ENCODE data around the gene TCP11L1. TPM values are rescaled to one million over a fixed set of nuclear protein-coding genes. Genes with fewer than 3 reads are reported as not detected.
A peak's percentile ranks its signal among the peaks of the same experiment; 100 is the strongest.

Gene TCP11L1
- total and polyA plus RNA-seq, 9 of the 15 experiments (the other 6 are each of a cell fraction or from before 2014, with no cell fraction given), result 1.6 to 15.3 (median 5.4) TPM

DNA sequence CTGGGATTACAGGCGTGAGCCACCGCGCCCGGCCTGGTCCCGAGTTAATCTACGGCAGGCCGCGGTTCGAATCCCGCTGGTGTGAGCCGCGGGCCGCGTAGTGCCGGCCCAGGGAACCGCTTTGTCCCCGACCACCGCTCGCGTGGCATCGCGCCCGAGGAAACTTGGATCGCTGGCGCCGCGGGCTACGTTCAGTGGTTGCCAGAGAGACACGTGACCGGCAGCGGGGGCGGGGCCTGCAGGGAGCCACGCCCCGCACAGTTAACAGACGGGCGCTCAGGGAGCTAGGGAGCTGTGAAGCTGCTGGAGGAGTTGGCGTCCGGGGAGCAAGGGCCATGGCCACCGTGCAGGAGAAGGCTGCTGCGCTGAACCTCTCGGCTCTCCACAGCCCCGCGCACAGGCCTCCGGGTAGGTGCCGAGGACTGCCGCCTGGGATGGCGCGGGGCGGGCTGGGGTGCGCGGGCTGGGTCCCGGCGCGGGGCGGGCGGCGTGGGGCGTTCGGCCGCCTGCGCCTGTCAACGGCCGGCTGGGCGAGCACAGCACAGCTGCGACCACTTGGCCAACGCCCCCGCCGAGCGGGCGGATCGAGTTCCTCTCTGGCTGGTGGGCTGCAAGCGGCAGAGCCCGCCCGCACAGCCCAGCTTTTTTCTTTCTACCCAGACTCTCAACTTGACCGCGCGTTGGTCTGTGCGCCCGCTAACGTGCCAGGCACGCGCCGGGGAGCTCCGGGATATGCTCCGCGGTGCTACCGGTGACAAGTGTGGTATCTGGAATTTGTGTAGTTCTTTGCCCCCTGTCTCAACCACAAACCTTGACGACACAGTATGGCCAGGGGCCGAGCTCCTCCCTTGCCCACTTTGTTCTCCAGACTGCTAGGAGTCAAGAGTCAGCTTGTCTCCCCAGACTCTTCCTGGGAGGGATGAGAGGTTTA lies 23.5 kb upstream of the TCP11L1 start, which contains the start of gene DEPDC7 (continued):
- TF ChIP-seq PYGO2 (tag; IDR thresholded peaks at IDR 0.05), result no peak
- TF ChIP-seq, protein P1, sequence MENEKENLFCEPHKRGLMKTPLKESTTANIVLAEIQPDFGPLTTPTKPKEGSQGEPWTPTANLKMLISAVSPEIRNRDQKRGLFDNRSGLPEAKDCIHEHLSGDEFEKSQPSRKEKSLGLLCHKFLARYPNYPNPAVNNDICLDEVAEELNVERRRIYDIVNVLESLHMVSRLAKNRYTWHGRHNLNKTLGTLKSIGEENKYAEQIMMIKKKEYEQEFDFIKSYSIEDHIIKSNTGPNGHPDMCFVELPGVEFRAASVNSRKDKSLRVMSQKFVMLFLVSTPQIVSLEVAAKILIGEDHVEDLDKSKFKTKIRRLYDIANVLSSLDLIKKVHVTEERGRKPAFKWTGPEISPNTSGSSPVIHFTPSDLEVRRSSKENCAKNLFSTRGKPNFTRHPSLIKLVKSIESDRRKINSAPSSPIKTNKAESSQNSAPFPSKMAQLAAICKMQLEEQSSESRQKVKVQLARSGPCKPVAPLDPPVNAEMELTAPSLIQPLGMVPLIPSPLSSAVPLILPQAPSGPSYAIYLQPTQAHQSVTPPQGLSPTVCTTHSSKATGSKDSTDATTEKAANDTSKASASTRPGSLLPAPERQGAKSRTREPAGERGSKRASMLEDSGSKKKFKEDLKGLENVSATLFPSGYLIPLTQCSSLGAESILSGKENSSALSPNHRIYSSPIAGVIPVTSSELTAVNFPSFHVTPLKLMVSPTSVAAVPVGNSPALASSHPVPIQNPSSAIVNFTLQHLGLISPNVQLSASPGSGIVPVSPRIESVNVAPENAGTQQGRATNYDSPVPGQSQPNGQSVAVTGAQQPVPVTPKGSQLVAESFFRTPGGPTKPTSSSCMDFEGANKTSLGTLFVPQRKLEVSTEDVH (IDR thresholded peaks at IDR 0.05; ENCODE audit: low read depth, partially characterized antibody), result no peak
- no peak for TF ChIP-seq IFI16 (CRISPR knock-in tag; IDR thresholded peaks at IDR 0.05)
- no peak for TF ChIP-seq MCM5 (IDR thresholded peaks at IDR 0.05; ENCODE audit: low read depth)
- TF ChIP-seq MYBL2 (IDR thresholded peaks at IDR 0.05; ENCODE audit: low read depth), result no peak
- no peak for TF ChIP-seq MYBL2 (CRISPR knock-in tag; IDR thresholded peaks at IDR 0.05; ENCODE audit: borderline replicate concordance)
- TF ChIP-seq, protein P2, sequence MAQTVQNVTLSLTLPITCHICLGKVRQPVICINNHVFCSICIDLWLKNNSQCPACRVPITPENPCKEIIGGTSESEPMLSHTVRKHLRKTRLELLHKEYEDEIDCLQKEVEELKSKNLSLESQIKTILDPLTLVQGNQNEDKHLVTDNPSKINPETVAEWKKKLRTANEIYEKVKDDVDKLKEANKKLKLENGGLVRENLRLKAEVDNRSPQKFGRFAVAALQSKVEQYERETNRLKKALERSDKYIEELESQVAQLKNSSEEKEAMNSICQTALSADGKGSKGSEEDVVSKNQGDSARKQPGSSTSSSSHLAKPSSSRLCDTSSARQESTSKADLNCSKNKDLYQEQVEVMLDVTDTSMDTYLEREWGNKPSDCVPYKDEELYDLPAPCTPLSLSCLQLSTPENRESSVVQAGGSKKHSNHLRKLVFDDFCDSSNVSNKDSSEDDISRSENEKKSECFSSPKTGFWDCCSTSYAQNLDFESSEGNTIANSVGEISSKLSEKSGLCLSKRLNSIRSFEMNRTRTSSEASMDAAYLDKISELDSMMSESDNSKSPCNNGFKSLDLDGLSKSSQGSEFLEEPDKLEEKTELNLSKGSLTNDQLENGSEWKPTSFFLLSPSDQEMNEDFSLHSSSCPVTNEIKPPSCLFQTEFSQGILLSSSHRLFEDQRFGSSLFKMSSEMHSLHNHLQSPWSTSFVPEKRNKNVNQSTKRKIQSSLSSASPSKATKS (CRISPR knock-in tag; IDR thresholded peaks at IDR 0.05), result no peak
- TF ChIP-seq MAFG (tag; conservative IDR thresholded peaks at IDR 0.05), result no peak
- no peak for TF ChIP-seq MIER1 (IDR thresholded peaks at IDR 0.05; ENCODE audit: low read depth)
- TF ChIP-seq ETV1 (tag; conservative IDR thresholded peaks at IDR 0.05; ENCODE audit: low read depth), result no peak
- no peak for TF ChIP-seq ZNF778 (CRISPR knock-in tag; IDR thresholded peaks at IDR 0.05)
- TF ChIP-seq, protein P3, sequence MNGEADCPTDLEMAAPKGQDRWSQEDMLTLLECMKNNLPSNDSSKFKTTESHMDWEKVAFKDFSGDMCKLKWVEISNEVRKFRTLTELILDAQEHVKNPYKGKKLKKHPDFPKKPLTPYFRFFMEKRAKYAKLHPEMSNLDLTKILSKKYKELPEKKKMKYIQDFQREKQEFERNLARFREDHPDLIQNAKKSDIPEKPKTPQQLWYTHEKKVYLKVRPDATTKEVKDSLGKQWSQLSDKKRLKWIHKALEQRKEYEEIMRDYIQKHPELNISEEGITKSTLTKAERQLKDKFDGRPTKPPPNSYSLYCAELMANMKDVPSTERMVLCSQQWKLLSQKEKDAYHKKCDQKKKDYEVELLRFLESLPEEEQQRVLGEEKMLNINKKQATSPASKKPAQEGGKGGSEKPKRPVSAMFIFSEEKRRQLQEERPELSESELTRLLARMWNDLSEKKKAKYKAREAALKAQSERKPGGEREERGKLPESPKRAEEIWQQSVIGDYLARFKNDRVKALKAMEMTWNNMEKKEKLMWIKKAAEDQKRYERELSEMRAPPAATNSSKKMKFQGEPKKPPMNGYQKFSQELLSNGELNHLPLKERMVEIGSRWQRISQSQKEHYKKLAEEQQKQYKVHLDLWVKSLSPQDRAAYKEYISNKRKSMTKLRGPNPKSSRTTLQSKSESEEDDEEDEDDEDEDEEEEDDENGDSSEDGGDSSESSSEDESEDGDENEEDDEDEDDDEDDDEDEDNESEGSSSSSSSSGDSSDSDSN (IDR thresholded peaks at IDR 0.05; ENCODE audit: borderline replicate concordance in 1 of 2, low read depth in 2 of 2, low read length in 2 of 2), result no peak; a peak in 2 of 4 replicates
- TF ChIP-seq EP300 (IDR thresholded peaks at IDR 0.05; ENCODE audit: low read length), result no peak
- TF ChIP-seq YBX1 (IDR thresholded peaks at IDR 0.05), result no peak
- 0 out of 2 replicates have a peak, but pooled peaks have one; percentile 36 for TF ChIP-seq ZNF143 (CRISPR knock-in tag; IDR thresholded peaks at IDR 0.05)
- no peak for TF ChIP-seq ZNF507 (tag; conservative IDR thresholded peaks at IDR 0.05)
- no peak for TF ChIP-seq ATF7 (IDR thresholded peaks at IDR 0.05)
- TF ChIP-seq ADNP (tag; IDR thresholded peaks at IDR 0.05), result no peak; the same call in 1 of the 2 replicates
- peak in 1 of 2 experiments; percentile 32; a peak in 1 of 4 replicates for TF ChIP-seq SRF (CRISPR knock-in tag; IDR thresholded peaks at IDR 0.05)
